ENCODE measurements around the gene CAD.

The CAD gene

DNA sequence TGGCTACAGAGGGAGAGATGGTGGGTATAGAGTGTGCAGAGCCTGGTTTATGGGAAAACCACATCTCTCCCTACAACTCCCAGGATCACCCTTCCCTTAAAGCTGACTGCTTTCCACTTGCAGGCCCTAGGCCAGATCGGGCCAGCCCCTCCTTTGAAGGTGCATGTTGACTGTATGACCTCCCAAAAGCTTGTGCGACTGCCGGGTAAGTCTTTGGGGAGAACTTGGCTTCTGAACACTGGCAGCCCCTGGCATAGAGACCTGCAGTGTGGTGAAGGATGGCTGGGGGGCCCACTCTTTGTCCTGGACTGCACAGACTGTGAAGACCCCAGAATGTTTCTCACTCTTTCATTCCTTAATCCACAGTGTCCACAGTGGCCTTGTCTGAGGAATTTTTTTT lies 19.5 kb downstream of the CAD start:
- TF ChIP-seq CTCF (conservative IDR thresholded peaks at IDR 0.05) = no peak
- H3K27ac ChIP-seq = no peak overlapping the region

DNA sequence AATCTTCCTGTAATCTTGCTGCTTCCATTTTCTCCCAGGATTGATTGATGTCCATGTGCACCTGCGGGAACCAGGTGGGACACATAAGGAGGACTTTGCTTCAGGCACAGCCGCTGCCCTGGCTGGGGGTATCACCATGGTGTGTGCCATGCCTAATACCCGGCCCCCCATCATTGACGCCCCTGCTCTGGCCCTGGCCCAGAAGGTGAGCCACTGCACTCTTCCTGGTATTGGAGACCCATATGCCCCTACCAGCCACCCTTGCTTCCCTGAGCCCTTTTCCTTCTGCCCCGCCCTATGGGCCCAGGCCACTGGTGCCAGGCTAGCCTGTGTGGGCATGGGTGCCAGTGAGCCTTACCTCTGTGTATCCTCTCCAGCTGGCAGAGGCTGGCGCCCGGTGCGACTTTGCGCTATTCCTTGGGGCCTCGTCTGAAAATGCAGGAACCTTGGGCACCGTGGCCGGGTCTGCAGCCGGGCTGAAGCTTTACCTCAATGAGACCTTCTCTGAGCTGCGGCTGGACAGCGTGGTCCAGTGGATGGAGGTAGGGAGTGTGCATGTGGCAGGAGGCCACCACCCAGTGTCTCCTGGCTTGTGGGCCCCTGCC lies 20.3 kb downstream of the CAD start:
- TF ChIP-seq CTCF (conservative IDR thresholded peaks at IDR 0.05) = no peak
- no peak overlapping the region for H3K27ac ChIP-seq

DNA sequence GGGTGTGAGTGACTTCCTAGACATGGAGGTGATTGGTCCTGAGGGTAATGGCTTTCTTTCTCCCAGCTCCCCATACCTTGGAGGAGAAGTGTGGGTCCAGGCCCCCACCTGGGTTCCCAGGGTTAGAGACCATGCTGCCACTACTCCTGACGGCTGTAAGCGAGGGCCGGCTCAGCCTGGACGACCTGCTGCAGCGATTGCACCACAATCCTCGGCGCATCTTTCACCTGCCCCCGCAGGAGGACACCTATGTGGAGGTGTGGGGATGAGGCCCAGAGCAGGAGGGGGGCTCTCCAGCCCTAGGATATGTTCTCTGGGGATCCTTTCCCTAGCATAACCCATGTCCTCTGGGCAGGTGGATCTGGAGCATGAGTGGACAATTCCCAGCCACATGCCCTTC lies 21.8 kb downstream of the CAD start:
- no peak overlapping the region for H3K27ac ChIP-seq
- no peak for TF ChIP-seq CTCF (conservative IDR thresholded peaks at IDR 0.05)

DNA sequence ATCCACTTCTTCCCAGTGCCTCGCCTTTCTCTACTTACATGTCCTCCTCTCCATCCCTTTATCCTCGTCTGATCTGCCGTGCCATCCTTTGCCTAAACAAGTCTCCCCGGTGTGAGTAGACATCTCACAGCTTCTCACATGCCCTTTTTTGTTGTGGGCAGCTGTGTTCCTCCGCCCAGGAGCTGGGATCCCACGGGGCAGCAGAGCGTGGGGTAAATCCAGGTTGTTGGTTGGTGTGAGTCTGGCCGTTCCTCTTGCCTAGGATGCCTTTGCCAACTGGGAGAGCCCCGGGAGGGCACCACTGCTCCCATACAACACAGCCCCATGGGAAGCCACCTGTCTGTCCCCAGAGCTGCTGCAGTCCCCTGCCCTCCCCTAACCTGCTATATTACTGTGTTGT lies 23.2 kb downstream of the CAD start:
- TF ChIP-seq CTCF (conservative IDR thresholded peaks at IDR 0.05) = no peak
- no peak overlapping the region for H3K27ac ChIP-seq

GRCh38 chr2:27241761-27242613 lies 24.8 kb downstream of the CAD start:
- TF ChIP-seq CTCF (conservative IDR thresholded peaks at IDR 0.05) = no peak
- no peak overlapping the region for H3K27ac ChIP-seq

DNA sequence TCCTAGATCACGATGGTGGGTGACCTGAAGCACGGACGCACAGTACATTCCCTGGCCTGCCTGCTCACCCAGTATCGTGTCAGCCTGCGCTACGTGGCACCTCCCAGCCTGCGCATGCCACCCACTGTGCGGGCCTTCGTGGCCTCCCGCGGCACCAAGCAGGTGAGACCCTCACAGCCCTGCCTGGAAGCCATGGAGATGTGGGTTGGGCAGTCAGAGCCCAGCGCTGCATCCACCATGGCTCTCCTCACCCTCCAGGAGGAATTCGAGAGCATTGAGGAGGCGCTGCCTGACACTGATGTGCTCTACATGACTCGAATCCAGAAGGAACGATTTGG lies 25.4 kb downstream of the CAD start:
- no peak for TF ChIP-seq CTCF (conservative IDR thresholded peaks at IDR 0.05)
- H3K27ac ChIP-seq = no peak overlapping the region

DNA sequence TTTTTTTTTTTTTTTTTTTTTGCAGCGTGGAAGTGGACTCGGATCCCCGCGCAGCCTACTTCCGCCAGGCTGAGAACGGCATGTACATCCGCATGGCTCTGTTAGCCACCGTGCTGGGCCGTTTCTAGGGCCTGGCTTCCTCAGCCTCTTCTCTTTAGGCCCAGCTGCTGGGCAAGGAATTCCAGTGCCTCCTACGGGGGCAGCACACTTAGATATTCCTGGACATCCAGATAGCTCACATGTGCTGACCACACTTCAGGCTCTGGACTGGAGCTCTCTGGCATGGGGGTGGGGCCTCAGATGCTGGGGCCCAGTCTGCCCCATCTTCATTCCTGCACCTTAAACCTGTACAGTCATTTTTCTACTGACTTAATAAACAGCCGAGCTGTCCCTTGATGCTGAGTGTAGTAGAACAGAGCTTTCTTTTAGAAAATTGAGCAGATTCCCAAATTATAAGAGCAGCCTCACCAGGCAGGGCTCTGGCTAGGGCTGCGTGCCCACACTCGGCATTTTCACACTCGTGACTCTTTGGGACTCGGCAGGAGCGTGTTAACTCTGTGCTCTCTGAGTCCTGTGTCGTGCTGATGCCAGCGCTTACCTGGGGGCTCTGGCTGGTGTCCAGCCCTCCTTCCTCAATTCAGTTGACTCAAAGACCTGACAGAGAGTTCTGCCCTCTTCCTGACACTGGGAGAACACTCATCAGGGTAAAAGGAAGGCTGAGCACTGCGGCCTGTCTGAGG lies 26.4 kb downstream of the CAD start:
- TF ChIP-seq CTCF (conservative IDR thresholded peaks at IDR 0.05) = no peak
- no peak overlapping the region for H3K27ac ChIP-seq

Measured in VCaP (cell line).